Activated naive CD8-positive, alpha-beta T cell treated with anti-CD3 and anti-CD28 coated beads, Interleukin-2, amount 10 ng/mL, durations not matched to agents 7 days and 5 days (primary cell): Measurements from ENCODE around the gene PHEX. TPM values are rescaled to one million over a fixed set of nuclear protein-coding genes. Genes with fewer than 3 reads are reported as not detected.
"Not testable (repeated sequence)": the region's sequence is repeated elsewhere in the genome, so short reads cannot be mapped to it uniquely, and the experiment has no call there.

ENCODE experiments used
- ATAC-seq: fragments of 150-1000 bp; cut with Tn5 transposase; one replicate; pipeline ENCODE4 v1.10.0; 2021; ENCODE audit warnings: low read depth, moderate library complexity
- POLR2A ChIA-PET: fragments of 350-600 bp; sonication (Branson Sonifier 250); formaldehyde crosslinking; loops from one replicate; lab custom pipeline; 2021; ENCODE audit warnings: antibody characterized with exemption; lab: Charles Lee
- DNase-seq: peaks from one replicate; pipeline ENCODE4 v3.0.0; 2021
- H3K27ac Mint-ChIP-seq: one replicate; pipeline ENCODE4 v1.8.0; 2022; ENCODE audit warnings: mild to moderate bottlenecking, mixed read lengths
- H3K27me3 Mint-ChIP-seq: one replicate; pipeline ENCODE4 v1.8.0; 2022; ENCODE audit warnings: mild to moderate bottlenecking, moderate library complexity, mixed read lengths
- H3K36me3 Mint-ChIP-seq: one replicate; pipeline ENCODE4 v1.8.0; 2021; ENCODE audit warnings: mild to moderate bottlenecking, mixed read lengths
- H3K4me1 Mint-ChIP-seq: one replicate; pipeline ENCODE4 v1.8.0; 2021; ENCODE audit warnings: mixed read lengths
- H3K4me3 Mint-ChIP-seq: one replicate; pipeline ENCODE4 v1.8.0; 2022; ENCODE audit warnings: mild to moderate bottlenecking, moderate library complexity, mixed read lengths
- H3K9me3 Mint-ChIP-seq: one replicate; pipeline ENCODE4 v1.8.0; 2021; ENCODE audit warnings: mixed read lengths
- total RNA-seq, 2 experiments: library from RNA; stranded (reverse); gene quantifications; one replicate each; pipeline ENCODE4 v1.2.3, GENCODE V29; 2021

The PHEX gene
- total RNA-seq, 2 experiments from 2014 or later = 0.23 to 0.55 TPM

GRCh38 chrX:22278375-22278774 is 246.2 kb downstream of the PHEX start:
- Mint-ChIP-seq H3K27me3 (no peaks in the 10 kb centered on the region), H3K4me1 (no peaks in the 10 kb centered on the region), H3K27ac (no peak overlapping the region), H3K4me3 (no peak overlapping the region), H3K36me3 (no peaks in the 10 kb centered on the region), H3K9me3 (no peaks in the 10 kb centered on the region)
- POLR2A ChIA-PET = no interaction called here
- no peak for ATAC-seq
- no peak for DNase-seq

GRCh38 chrX:22289209-22289608 is 257.1 kb downstream of the PHEX start:
- ATAC-seq, H3K27me3 Mint-ChIP-seq, DNase-seq, H3K4me3 Mint-ChIP-seq, POLR2A ChIA-PET, H3K36me3 Mint-ChIP-seq, H3K9me3 Mint-ChIP-seq, H3K4me1 Mint-ChIP-seq, H3K27ac Mint-ChIP-seq: not testable (repeated sequence)

GRCh38 chrX:22296871-22297270 is 264.7 kb downstream of the PHEX start:
- peaks cover 4% of the 10 kb centered on the region for H3K4me1 Mint-ChIP-seq
- POLR2A ChIA-PET = no interaction called here

GRCh38 chrX:22300130-22300529 is 268.0 kb downstream of the PHEX start:
- no peaks in the 10 kb centered on the region for H3K27me3 Mint-ChIP-seq
- H3K4me1 Mint-ChIP-seq = peaks cover 4% of the 10 kb centered on the region
- H3K27ac Mint-ChIP-seq = no peak overlapping the region
- no peak for DNase-seq
- ATAC-seq = no peak
- H3K4me3 Mint-ChIP-seq = no peak overlapping the region
- POLR2A ChIA-PET = no interaction called here
- no peaks in the 10 kb centered on the region for H3K9me3 Mint-ChIP-seq
- no peaks in the 10 kb centered on the region for H3K36me3 Mint-ChIP-seq

More at GRCh38 chrX:22296871-22297270, 264.7 kb downstream of the PHEX start:
- Mint-ChIP-seq H3K9me3 (no peaks in the 10 kb centered on the region), H3K27ac (no peak overlapping the region), H3K36me3 (no peaks in the 10 kb centered on the region), H3K27me3 (peaks cover 2% of the 10 kb centered on the region), H3K4me3 (no peak overlapping the region)
- DNase-seq (no peak), ATAC-seq (no peak)

Other genes with a start within 250 kb of the PHEX start
- gene MBTPS2, start 192.7 kb upstream of the PHEX start, total RNA-seq = 1 to 10 TPM; 8.1 to 9.0 TPM
- 1 to 10 TPM; 1.4 to 1.5 TPM for gene YY2, start 176.3 kb upstream of the PHEX start, total RNA-seq
- 10 to 100 TPM; 64.1 to 67.4 TPM for gene SMS, start 91.6 kb upstream of the PHEX start, total RNA-seq
- gene CBLL2, start 240.6 kb downstream of the PHEX start, total RNA-seq = not detected